ENCODE measurements around the gene RPL13. TPM values are rescaled to one million over a fixed set of nuclear protein-coding genes. Genes with fewer than 3 reads are reported as not detected.

RPL13 gene
- total RNA-seq, 2 experiments from 2014 or later = 3,056 to 3,151 TPM

GRCh38 chr16:89550421-89551007 lies 10.0 kb upstream of the RPL13 start:
- TF ChIP-seq, protein P1, sequence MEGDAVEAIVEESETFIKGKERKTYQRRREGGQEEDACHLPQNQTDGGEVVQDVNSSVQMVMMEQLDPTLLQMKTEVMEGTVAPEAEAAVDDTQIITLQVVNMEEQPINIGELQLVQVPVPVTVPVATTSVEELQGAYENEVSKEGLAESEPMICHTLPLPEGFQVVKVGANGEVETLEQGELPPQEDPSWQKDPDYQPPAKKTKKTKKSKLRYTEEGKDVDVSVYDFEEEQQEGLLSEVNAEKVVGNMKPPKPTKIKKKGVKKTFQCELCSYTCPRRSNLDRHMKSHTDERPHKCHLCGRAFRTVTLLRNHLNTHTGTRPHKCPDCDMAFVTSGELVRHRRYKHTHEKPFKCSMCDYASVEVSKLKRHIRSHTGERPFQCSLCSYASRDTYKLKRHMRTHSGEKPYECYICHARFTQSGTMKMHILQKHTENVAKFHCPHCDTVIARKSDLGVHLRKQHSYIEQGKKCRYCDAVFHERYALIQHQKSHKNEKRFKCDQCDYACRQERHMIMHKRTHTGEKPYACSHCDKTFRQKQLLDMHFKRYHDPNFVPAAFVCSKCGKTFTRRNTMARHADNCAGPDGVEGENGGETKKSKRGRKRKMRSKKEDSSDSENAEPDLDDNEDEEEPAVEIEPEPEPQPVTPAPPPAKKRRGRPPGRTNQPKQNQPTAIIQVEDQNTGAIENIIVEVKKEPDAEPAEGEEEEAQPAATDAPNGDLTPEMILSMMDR (IDR thresholded peaks at IDR 0.05) = no peak
- CTCF ChIA-PET = interaction anchor here (2.3 kb wide), 1 partner anchor 39 kb away, joined by 4 read pairs; no protein-coding TSS in a partner anchor
- Mint-ChIP-seq H3K36me3 (ENCODE audit: low read depth) (peaks cover 25% of the 10 kb centered on the region), H3K27me3 (no peaks in the 10 kb centered on the region), H3K4me1 (ENCODE audit: low read depth) (peaks cover 27% of the 10 kb centered on the region), H3K4me3 (no peak overlapping the region), H3K27ac (no peak overlapping the region), H3K9me3 (no peaks in the 10 kb centered on the region)
- DNase-seq (no peak), ATAC-seq (no peak)
- intact Hi-C loops (cut with micrococcal nuclease) = no loop called here
- POLR2A ChIA-PET = interaction anchor here (0.5 to 2.8 kb wide), 7 partner anchors 8 to 124 kb away, joined by 3 to 11 read pairs (median 4); no protein-coding TSS in a partner anchor

- Mint-ChIP-seq H3K4me3 (no peak overlapping the region), H3K27ac (no peak overlapping the region), H3K4me1 (ENCODE audit: low read depth) (peaks cover 35% of the 10 kb centered on the region), H3K9me3 (no peaks in the 10 kb centered on the region), H3K27me3 (no peaks in the 10 kb centered on the region), H3K36me3 (ENCODE audit: low read depth) (peaks cover 33% of the 10 kb centered on the region)
- ChIA-PET POLR2A (interaction anchor here (0.9 to 2.1 kb wide), 4 partner anchors 8 to 47 kb away, joined by 3 to 12 read pairs (median 4); partner anchors contain the start of gene RPL13), CTCF (interaction anchor here (1.2 kb wide), 1 partner anchor 13 kb away, joined by 5 read pairs; no protein-coding TSS in a partner anchor)
- DNase-seq = no peak
- intact Hi-C loops (cut with micrococcal nuclease) = no loop called here
- TF ChIP-seq, protein P1 (IDR thresholded peaks at IDR 0.05) = no peak
- no peak for ATAC-seq
Observed at GRCh38 chr16:89552329-89552728, 8.2 kb upstream of the RPL13 start.

- DNase-seq = no peak
- CTCF ChIA-PET = interaction anchor here (1.2 kb wide), 1 partner anchor 12 kb away, joined by 5 read pairs; no protein-coding TSS in a partner anchor
Observed at GRCh38 chr16:89552913-89553312, 7.6 kb upstream of the RPL13 start.

DNA sequence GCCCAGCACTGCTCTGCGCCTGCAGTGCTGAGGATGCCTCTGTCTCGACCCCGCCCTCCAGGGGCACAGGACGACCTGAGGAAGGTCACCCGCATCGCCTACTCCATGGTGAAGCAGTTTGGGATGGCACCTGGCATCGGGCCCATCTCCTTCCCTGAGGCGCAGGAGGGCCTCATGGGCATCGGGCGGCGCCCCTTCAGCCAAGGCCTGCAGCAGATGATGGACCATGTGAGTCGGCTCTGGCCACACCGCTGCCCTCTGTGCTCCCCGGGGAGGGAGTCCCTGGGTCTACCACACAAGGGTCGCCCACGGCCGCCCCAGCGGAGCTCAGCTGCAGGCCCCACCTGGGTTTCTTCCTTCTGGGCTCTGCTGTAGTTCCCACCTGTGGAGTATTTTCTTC lies 6.7 kb upstream of the RPL13 start:
- Mint-ChIP-seq H3K9me3 (no peaks in the 10 kb centered on the region), H3K27ac (no peak overlapping the region), H3K4me3 (no peak overlapping the region), H3K36me3 (ENCODE audit: low read depth) (peaks cover 30% of the 10 kb centered on the region), H3K27me3 (no peaks in the 10 kb centered on the region), H3K4me1 (ENCODE audit: low read depth) (peaks cover 29% of the 10 kb centered on the region)
- POLR2A ChIA-PET = interaction anchor here (1.2 to 1.3 kb wide), 2 partner anchors 16 to 49 kb away, joined by 3 to 4 read pairs; no protein-coding TSS in a partner anchor
- intact Hi-C loops (cut with micrococcal nuclease) = no loop called here
- TF ChIP-seq, protein P1 (IDR thresholded peaks at IDR 0.05) = no peak
- no peak for DNase-seq
- CTCF ChIA-PET = no interaction called here
- ATAC-seq = no peak

More at GRCh38 chr16:89552913-89553312, 7.6 kb upstream of the RPL13 start:
- POLR2A ChIA-PET = interaction anchor here (1.2 to 2.1 kb wide), 3 partner anchors 11 to 48 kb away, joined by 3 to 12 read pairs (median 4); no protein-coding TSS in a partner anchor
- H3K27ac Mint-ChIP-seq = no peak overlapping the region
- TF ChIP-seq, protein P1 (IDR thresholded peaks at IDR 0.05) = no peak
- peaks cover 37% of the 10 kb centered on the region for H3K4me1 Mint-ChIP-seq (ENCODE audit: low read depth)
- ATAC-seq = no peak
- no peaks in the 10 kb centered on the region for H3K9me3 Mint-ChIP-seq
- H3K4me3 Mint-ChIP-seq = no peak overlapping the region
- intact Hi-C loops (cut with micrococcal nuclease) = no loop called here
- H3K36me3 Mint-ChIP-seq (ENCODE audit: low read depth) = peaks cover 37% of the 10 kb centered on the region
- no peaks in the 10 kb centered on the region for H3K27me3 Mint-ChIP-seq

DNA sequence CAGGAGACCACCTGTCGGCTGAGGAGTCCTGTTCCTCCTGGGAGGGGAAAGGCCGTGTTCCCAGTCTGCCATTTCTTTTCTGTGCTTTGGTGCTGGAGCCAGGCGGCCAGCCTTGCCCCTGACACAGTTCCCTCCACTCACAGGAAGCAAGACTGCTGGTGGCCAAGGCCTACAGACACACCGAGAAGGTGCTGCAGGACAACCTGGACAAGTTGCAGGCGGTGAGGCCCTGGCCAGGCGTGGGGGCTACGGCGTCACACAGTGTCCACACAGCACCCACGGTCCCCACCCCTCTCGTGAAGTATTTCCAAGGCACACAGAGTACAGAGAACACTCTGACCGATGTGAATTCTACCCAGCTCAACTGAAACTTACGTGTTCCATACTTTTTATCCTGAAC lies 6.1 kb upstream of the RPL13 start:
- TF ChIP-seq, protein P1 (IDR thresholded peaks at IDR 0.05) = no peak
- intact Hi-C loops (cut with micrococcal nuclease) = no loop called here
- Mint-ChIP-seq H3K4me3 (no peak overlapping the region), H3K4me1 (ENCODE audit: low read depth) (peaks cover 23% of the 10 kb centered on the region), H3K36me3 (ENCODE audit: low read depth) (peaks cover 24% of the 10 kb centered on the region), H3K27me3 (no peaks in the 10 kb centered on the region), H3K9me3 (no peaks in the 10 kb centered on the region), H3K27ac (no peak overlapping the region)
- POLR2A ChIA-PET = interaction anchor here (1.3 kb wide), 1 partner anchor 15 kb away, joined by 3 read pairs; no protein-coding TSS in a partner anchor
- CTCF ChIA-PET = no interaction called here
- no peak for ATAC-seq
- no peak for DNase-seq
